Peyer's patch (tissue), 4 donors: Measurements from ENCODE around the gene TMEM131.

Source experiments
- POLR2A ChIP-seq, 2 donors: fragments of 450-650 bp; IDR thresholded peaks; one replicate each; pipeline ENCODE4 v1.5.1; 2017; ENCODE audit warnings: antibody characterized with exemption in 2 of 2, mild to moderate bottlenecking in 2 of 2, moderate library complexity in 2 of 2
- TF ChIP-seq, protein P1 (sequence below), 6 experiments: fragments of 450-650 bp in 4 of 6; fragments of 200-600 bp in 2 of 6; sonication (generic) in 1 of 6; IDR thresholded peaks; one replicate each; pipeline ENCODE4 v1.5.1; 2017 to 2019; ENCODE audit warnings: antibody characterized with exemption in 6 of 6, mild to moderate bottlenecking in 3 of 6, moderate library complexity in 1 of 6

- TF ChIP-seq, protein P1, sequence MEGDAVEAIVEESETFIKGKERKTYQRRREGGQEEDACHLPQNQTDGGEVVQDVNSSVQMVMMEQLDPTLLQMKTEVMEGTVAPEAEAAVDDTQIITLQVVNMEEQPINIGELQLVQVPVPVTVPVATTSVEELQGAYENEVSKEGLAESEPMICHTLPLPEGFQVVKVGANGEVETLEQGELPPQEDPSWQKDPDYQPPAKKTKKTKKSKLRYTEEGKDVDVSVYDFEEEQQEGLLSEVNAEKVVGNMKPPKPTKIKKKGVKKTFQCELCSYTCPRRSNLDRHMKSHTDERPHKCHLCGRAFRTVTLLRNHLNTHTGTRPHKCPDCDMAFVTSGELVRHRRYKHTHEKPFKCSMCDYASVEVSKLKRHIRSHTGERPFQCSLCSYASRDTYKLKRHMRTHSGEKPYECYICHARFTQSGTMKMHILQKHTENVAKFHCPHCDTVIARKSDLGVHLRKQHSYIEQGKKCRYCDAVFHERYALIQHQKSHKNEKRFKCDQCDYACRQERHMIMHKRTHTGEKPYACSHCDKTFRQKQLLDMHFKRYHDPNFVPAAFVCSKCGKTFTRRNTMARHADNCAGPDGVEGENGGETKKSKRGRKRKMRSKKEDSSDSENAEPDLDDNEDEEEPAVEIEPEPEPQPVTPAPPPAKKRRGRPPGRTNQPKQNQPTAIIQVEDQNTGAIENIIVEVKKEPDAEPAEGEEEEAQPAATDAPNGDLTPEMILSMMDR (IDR thresholded peaks at IDR 0.05): no peak
- TF ChIP-seq POLR2A (IDR thresholded peaks at IDR 0.05): no peak
Measured at GRCh38 chr2:98037206-98037605, 41.5 kb upstream of the TMEM131 start.
